Thyroid gland (tissue), 4 donors: ENCODE results near the gene RNF44.

Experiments
- CTCF ChIP-seq, 6 experiments: fragments of 200-600 bp in 3 of 6; fragments of 450-650 bp in 3 of 6; sonication (generic) in 3 of 6; IDR thresholded peaks; one replicate each; pipeline ENCODE4 v1.5.1; 2016 to 2019; ENCODE audit warnings: antibody characterized with exemption in 6 of 6, mild to moderate bottlenecking in 2 of 6, inconsistent platforms in 1 of 6, moderate library complexity in 1 of 6
- POLR2A ChIP-seq, 2 donors: fragments of 450-650 bp; IDR thresholded peaks; one replicate each; pipeline ENCODE4 v1.6.1; 2017; ENCODE audit warnings: antibody characterized with exemption in 2 of 2, mild to moderate bottlenecking in 2 of 2, moderate library complexity in 1 of 2

- TF ChIP-seq CTCF (IDR thresholded peaks at IDR 0.05) (no peak), POLR2A (IDR thresholded peaks at IDR 0.05) (no peak)
Observed at GRCh38 chr5:176528301-176528700, 8.9 kb downstream of the RNF44 start.
